Colonic mucosa (tissue), 4 donors: ENCODE results near the gene CAMTA1. TPM values are rescaled to one million over a fixed set of nuclear protein-coding genes. Genes with fewer than 3 reads are reported as not detected.

Source experiments
- DNase-seq: peaks from one replicate; pipeline ENCODE4 v3.0.0-alpha.2; 2020
- H3K27ac ChIP-seq: fragments of 200-600 bp; one replicate; pipeline ENCODE4 v1.8.0; 2021
- H3K27me3 ChIP-seq: fragments of 200-600 bp; one replicate; pipeline ENCODE4 v1.8.0; 2021
- H3K36me3 ChIP-seq: fragments of 200-600 bp; one replicate; pipeline ENCODE4 v1.8.0; 2021
- H3K4me1 ChIP-seq: fragments of 200-600 bp; one replicate; pipeline ENCODE4 v1.8.0; 2021; ENCODE audit warnings: mild to moderate bottlenecking
- H3K4me3 ChIP-seq: fragments of 200-600 bp; one replicate; pipeline ENCODE4 v1.8.0; 2021
- H3K9ac ChIP-seq, 2 donors: one replicate each; pipeline ENCODE4 v1.7.0; 2013; ENCODE audit warnings: control low read depth in 2 of 2, low read depth in 2 of 2, low read length in 2 of 2
- H3K9me3 ChIP-seq: fragments of 200-600 bp; one replicate; pipeline ENCODE4 v1.8.0; 2021
- intact Hi-C: fragments of 100-400 bp; cut with DNase I; formaldehyde crosslinking; loops from one replicate; pipeline ENCODE4 v1.14.1; 2022
- total RNA-seq, 2 donors: library from RNA; stranded (reverse); fragmentation: NEBNext Ultra II Directional in 1 of 2; extraction: Animal tissue kit (Norgen Biotek cat#: 25700) in 1 of 2; gene quantifications; one replicate each; pipeline ENCODE4 v1.2.1, GENCODE V29; 2021
- TF ChIP-seq, protein P1 (sequence below): fragments of 200-600 bp; IDR thresholded peaks from one replicate; pipeline ENCODE4 v1.8.0; 2022; ENCODE audit warnings: antibody characterized with exemption, mild to moderate bottlenecking
- donor health status: healthy.
- donor health status: DM: no; HTN: no; CAD: no.
- donor health status: DM: no; HTN: no; CAD: no.

CAMTA1 gene
- total RNA-seq, 2 donors from 2014 or later = 76.8 to 92.8 TPM

DNA sequence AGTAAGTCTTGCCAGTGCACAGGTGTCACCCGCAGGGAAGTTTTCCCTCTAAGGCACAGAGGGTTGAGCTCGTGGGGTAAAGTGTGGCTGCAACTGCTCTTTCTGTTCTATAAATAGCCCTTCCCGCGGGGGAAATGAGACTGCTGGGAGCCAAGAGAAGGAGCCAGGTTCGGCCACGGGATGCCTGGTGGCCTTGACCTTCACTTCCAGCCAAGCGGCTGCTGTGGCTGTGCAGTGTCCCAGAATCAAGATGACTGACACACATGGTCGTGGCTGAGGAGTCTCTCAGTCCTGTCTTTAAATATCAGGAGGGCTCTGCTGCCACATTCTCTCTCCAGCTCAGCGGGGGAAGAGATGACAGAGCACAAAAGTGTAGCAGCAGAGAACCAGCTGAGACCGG is 831.7 kb downstream of the CAMTA1 start:
- Histone ChIP-seq H3K27ac (no peak overlapping the region), H3K4me3 (no peak overlapping the region), H3K9me3 (no peaks in the 10 kb centered on the region), H3K36me3 (no peaks in the 10 kb centered on the region), H3K27me3 (no peaks in the 10 kb centered on the region), H3K9ac (no peak overlapping the region), H3K4me1 (no peaks in the 10 kb centered on the region)
- no peak for DNase-seq
- intact Hi-C loops = no loop called here
- TF ChIP-seq, protein P1, sequence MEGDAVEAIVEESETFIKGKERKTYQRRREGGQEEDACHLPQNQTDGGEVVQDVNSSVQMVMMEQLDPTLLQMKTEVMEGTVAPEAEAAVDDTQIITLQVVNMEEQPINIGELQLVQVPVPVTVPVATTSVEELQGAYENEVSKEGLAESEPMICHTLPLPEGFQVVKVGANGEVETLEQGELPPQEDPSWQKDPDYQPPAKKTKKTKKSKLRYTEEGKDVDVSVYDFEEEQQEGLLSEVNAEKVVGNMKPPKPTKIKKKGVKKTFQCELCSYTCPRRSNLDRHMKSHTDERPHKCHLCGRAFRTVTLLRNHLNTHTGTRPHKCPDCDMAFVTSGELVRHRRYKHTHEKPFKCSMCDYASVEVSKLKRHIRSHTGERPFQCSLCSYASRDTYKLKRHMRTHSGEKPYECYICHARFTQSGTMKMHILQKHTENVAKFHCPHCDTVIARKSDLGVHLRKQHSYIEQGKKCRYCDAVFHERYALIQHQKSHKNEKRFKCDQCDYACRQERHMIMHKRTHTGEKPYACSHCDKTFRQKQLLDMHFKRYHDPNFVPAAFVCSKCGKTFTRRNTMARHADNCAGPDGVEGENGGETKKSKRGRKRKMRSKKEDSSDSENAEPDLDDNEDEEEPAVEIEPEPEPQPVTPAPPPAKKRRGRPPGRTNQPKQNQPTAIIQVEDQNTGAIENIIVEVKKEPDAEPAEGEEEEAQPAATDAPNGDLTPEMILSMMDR = no peak

DNA sequence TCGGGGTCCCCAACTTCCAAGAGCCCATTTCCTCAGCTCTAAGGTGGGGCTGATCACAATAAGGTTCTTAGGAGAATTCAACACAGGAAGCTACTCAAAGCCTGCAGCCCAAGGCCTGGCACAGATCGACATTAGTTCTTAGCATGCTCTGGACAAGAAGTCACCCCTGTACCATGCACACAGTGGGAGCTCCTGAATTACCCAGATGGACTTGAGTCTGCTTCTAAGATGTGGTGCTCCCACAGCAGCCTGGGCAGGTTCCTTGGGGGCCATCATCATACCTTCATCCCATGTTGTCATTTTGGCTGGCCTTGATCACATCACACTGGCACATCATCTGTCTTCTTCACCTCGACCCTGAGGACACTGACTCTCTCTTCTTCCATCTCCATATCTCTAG is 832.6 kb downstream of the CAMTA1 start:
- no peaks in the 10 kb centered on the region for H3K4me1 ChIP-seq
- H3K27ac ChIP-seq = no peak overlapping the region
- DNase-seq = no peak
- intact Hi-C loops = no loop called here
- no peaks in the 10 kb centered on the region for H3K9me3 ChIP-seq
- H3K4me3 ChIP-seq = no peak overlapping the region
- no peak overlapping the region for H3K9ac ChIP-seq
- H3K36me3 ChIP-seq = no peaks in the 10 kb centered on the region
- H3K27me3 ChIP-seq = no peaks in the 10 kb centered on the region
- TF ChIP-seq, protein P1 = no peak

DNA sequence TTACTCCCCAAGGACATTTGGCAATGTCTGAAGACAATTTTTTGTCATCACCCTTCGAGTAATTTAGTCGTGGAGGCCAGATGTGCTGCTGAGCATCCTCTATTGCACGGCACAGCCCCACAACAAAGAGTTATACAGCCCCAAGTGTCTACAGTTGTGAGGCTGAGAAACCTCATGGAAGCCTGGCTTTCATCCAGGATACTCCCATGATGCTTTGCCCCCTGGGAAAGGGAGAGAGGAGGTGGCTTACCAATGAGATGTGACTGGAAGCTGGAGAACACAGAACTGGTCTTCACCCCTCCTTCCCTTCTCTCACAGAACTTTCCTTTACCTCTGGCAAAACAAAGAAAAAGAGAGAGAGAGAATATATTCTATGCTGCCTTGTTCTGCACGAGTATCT is 834.9 kb downstream of the CAMTA1 start:
- H3K36me3 ChIP-seq = no peaks in the 10 kb centered on the region
- H3K27me3 ChIP-seq = no peaks in the 10 kb centered on the region
- no peaks in the 10 kb centered on the region for H3K4me1 ChIP-seq
- H3K9ac ChIP-seq = no peak overlapping the region
- no peaks in the 10 kb centered on the region for H3K9me3 ChIP-seq
- intact Hi-C loops = no loop called here
- TF ChIP-seq, protein P1 = no peak
- H3K27ac ChIP-seq = no peak overlapping the region
- no peak for DNase-seq
- no peak overlapping the region for H3K4me3 ChIP-seq

DNA sequence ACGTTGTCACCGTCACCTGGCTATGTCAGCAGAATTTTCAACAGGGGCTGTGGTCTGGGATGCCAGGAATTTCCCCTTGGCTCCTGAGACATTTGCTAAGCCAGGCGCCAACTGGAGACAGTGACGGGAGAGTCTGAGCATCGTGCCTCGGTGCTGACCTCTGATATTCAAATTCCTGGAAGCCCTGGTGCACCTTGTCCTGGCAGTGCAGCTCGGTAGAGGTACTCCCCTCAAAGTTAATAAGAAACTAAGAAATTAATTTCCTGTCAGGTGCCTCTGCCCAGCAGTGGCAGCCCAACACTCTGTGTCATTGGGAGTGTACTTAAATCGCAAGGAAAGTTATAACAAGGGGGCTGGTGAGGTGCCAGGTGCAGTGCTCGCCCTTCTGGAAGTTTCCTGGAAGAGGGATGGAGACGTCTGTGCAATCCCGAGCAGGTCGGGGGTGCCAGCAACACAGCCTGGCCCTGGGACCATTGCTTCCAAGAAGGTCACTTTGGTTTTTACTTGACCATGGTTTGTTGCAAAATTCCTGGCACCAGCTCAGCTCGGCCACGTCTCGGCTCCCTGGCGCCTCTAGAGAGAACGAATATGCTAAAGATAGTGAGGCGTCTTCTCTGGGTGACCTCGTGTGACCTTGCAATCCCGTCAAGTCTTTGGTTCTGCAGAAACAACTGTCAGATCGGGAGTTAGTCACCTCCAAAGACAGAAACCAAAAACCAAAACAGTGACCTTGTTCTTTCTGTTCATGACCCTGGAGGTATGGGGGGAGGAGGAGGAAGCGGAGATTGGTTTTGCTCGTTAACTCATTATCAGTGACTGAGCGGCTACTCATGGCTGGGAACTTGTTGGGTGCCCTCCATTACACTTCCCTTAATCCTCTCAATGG is 836.3 kb downstream of the CAMTA1 start:
- intact Hi-C loops = no loop called here
- H3K27ac ChIP-seq = no peak overlapping the region
- no peak overlapping the region for H3K4me3 ChIP-seq
- no peaks in the 10 kb centered on the region for H3K36me3 ChIP-seq
- no peaks in the 10 kb centered on the region for H3K4me1 ChIP-seq
- TF ChIP-seq, protein P1 = no peak
- H3K9ac ChIP-seq = no peak overlapping the region
- H3K27me3 ChIP-seq = no peaks in the 10 kb centered on the region
- H3K9me3 ChIP-seq = no peaks in the 10 kb centered on the region
- no peak for DNase-seq

DNA sequence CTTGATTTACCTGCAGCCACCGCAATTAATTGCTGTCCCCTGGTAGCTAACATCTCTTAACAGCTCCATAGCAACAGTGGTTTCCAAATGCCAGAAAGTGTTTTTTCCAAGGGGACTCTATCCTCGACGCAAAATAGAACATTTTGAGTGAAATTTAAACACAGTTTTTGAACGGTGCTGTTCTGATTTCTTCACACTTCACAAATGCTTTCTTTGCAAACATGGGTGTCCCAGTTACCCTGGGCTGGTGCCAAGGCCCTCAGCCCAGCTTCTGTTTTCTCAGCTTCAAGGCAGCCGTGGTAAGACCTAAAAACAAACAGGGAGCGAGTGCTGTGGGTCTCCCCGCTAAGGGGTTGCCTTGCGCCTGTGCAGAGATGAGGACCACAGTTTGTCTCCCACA is 838.6 kb downstream of the CAMTA1 start:
- no peak overlapping the region for H3K4me3 ChIP-seq
- intact Hi-C loops = no loop called here
- no peak overlapping the region for H3K9ac ChIP-seq
- DNase-seq = no peak
- no peaks in the 10 kb centered on the region for H3K27me3 ChIP-seq
- no peak overlapping the region for H3K27ac ChIP-seq
- TF ChIP-seq, protein P1 = no peak
- H3K36me3 ChIP-seq = no peaks in the 10 kb centered on the region
- H3K4me1 ChIP-seq = no peaks in the 10 kb centered on the region
- no peaks in the 10 kb centered on the region for H3K9me3 ChIP-seq
